Aorta (tissue), 5 donors: ENCODE measurements around the gene FBXW5. TPM values are rescaled to one million over a fixed set of nuclear protein-coding genes. Genes with fewer than 3 reads are reported as not detected.

Experiments used
- ATAC-seq: fragments of 200-7000 bp; cut with Tn5 transposase; one replicate; pipeline ENCODE4 v1.9.1; 2022; ENCODE audit warnings: moderate library complexity; ENCODE audit not compliant: low FRiP score
- DNase-seq, 2 donors: peaks; one replicate each; pipeline ENCODE4 v3.0.0-alpha.2; 2020
- H3K27ac ChIP-seq, 2 donors: one replicate each; pipeline ENCODE4 v1.5.1; 2013; ENCODE audit warnings: low read length in 2 of 2, mild to moderate bottlenecking in 2 of 2, moderate library complexity in 2 of 2, control low read depth in 1 of 2, inconsistent platforms in 1 of 2, low read depth in 1 of 2
- H3K27me3 ChIP-seq, 2 donors: one replicate each; pipeline ENCODE4 v1.6.1; 2013; ENCODE audit warnings: control low read depth in 1 of 2, low read length in 1 of 2, mild to moderate bottlenecking in 1 of 2, moderate library complexity in 1 of 2; ENCODE audit not compliant: insufficient read depth in 2 of 2, control insufficient read depth in 1 of 2
- H3K36me3 ChIP-seq, 2 donors: one replicate each; pipeline ENCODE4 v1.6.1; 2013; ENCODE audit warnings: control low read depth in 1 of 2, low read length in 1 of 2, mild to moderate bottlenecking in 1 of 2; ENCODE audit not compliant: insufficient read depth in 2 of 2, control insufficient read depth in 1 of 2
- H3K4me1 ChIP-seq, 2 donors: one replicate each; pipeline ENCODE4 v1.6.1; 2013; ENCODE audit warnings: low read length in 2 of 2, control low read depth in 1 of 2, mild to moderate bottlenecking in 1 of 2, moderate library complexity in 1 of 2; ENCODE audit not compliant: insufficient read depth in 2 of 2, control insufficient read depth in 1 of 2
- H3K4me3 ChIP-seq, 2 donors: one replicate each; pipeline ENCODE4 v1.5.1; 2013; ENCODE audit warnings: low read length in 2 of 2, control low read depth in 1 of 2, mild to moderate bottlenecking in 1 of 2
- H3K9me3 ChIP-seq: one replicate; pipeline ENCODE4 v1.6.1; 2013; ENCODE audit warnings: mild to moderate bottlenecking, low read length; ENCODE audit not compliant: control insufficient read depth
- WGBS, 2 donors: extraction: QIAGEN DNeasy Blood & Tissue Kit; methylation state at CpG; one replicate each; pipeline ENCODE4 v1.1.7; 2013; 5-methylcytosine and 5-hydroxymethylcytosine counted together
- intact Hi-C, 2 donors: fragments of 100-400 bp; cut with DNase I; formaldehyde crosslinking; loops; one replicate each; pipeline versions ENCODE4 v1.14.2 to v1.15.0; 2022
- polyA plus RNA-seq, 2 donors: library from polyadenylated mRNA; stranded (reverse); fragments of 200-250 nt; gene quantifications; one replicate each; pipeline ENCODE4 v1.2.3, GENCODE V29; 2013
- total RNA-seq, 2 donors: library from RNA; stranded (reverse); fragmentation: NEBNext Ultra II Directional; extraction: Animal tissue kit (Norgen Biotek cat#: 25700); gene quantifications; one replicate each; pipeline ENCODE4 v1.2.1, GENCODE V29; 2021
- donor health status: healthy with polysubstance abuse.
- donor health status: Bipolar disorder and iron deficiency.
- donor health status: DM: no; HTN: no; CAD: no.
- donor health status: DM: no; HTN: no; CAD: no.
- donor health status: DM: yes; HTN: yes; CAD: no.

FBXW5 gene
- total and polyA plus RNA-seq, 4 donors: 92.5 to 191 (median 109) TPM

GRCh38 chr9:136949817-136950655 lies 5.5 kb upstream of the FBXW5 start:
- Histone ChIP-seq H3K27ac (peak overlapping the region in 1 of 2 donors; percentile 41), H3K9me3 (no peaks in the 10 kb centered on the region), H3K27me3 (no peaks in the 10 kb centered on the region), H3K36me3 (no peaks in the 10 kb centered on the region), H3K4me3 (peak overlapping the region; percentile 21 to 41), H3K4me1 (no peaks in the 10 kb centered on the region)
- 1% methylated on average over 54 to 63 of the region's 63 CpGs for WGBS, 2 donors
- ATAC-seq (peak; percentile 90), DNase-seq (peak; percentile 96 to 98)
- intact Hi-C loops: loop anchor here (5.0 to 10.0 kb wide), 4 partner anchors 42 to 165 kb away; partner anchors contain the start of genes FUT7 (in 2 of the 2), TRAF2 (in 2 of the 2) and PAXX (in 1 of the 2)

DNA sequence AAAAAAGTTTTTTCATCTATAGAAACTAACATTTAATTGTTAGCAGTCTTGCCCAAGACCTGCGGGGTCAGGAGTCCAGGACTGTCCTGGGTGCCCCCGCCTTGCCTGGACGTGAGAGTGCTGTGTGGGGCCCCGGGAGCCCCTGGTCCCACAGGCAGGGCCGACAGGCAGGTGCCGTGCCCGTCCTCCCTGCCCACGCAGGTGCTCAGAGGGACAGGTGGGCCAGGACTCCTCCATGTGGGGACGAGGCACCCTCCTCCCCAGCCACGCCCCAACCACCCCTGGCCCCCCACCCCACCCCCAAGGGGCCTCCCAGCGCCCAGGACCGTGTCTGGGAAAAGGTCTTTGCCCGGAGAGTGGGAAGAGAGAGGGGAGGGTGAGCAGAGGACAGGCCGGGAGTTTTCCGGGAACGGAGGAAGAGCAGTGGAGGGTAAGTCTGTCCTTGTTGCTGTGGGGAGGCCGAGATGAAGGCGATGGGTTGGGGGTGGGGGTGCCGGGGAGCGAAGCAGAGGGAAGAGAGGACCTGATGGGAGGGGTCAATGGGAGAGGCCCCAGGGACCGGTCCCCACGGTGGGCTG lies 4.8 kb upstream of the FBXW5 start:
- no peaks in the 10 kb centered on the region for H3K27me3 ChIP-seq
- WGBS, 2 donors: 18 to 24% methylated on average over 19 to 22 of the region's 22 CpGs
- intact Hi-C loops: loop anchor here (5.0 to 10.0 kb wide), 4 partner anchors 43 to 165 kb away; partner anchors contain the start of genes TRAF2 (in 2 of the 2), FUT7 (in 1 of the 2) and PAXX (in 1 of the 2)
- no peaks in the 10 kb centered on the region for H3K9me3 ChIP-seq
- no peak for ATAC-seq
- no peak overlapping the region for H3K27ac ChIP-seq
- H3K36me3 ChIP-seq: no peaks in the 10 kb centered on the region
- no peaks in the 10 kb centered on the region for H3K4me1 ChIP-seq
- no peak for DNase-seq
- peak overlapping the region; percentile 21 to 41 for H3K4me3 ChIP-seq

GRCh38 chr9:136947955-136948510 lies 3.5 kb upstream of the FBXW5 start:
- no peaks in the 10 kb centered on the region for H3K27me3 ChIP-seq
- intact Hi-C loops: loop anchor here (5.0 to 10.0 kb wide), 4 partner anchors 44 to 163 kb away; partner anchors contain the start of genes TRAF2 (in 2 of the 2), FUT7 (in 1 of the 2) and PAXX (in 1 of the 2)
- ATAC-seq: no peak
- WGBS, 2 donors: 35 to 42% methylated on average over 15 of the region's 15 CpGs
- no peak overlapping the region for H3K27ac ChIP-seq
- no peaks in the 10 kb centered on the region for H3K4me1 ChIP-seq
- no peaks in the 10 kb centered on the region for H3K36me3 ChIP-seq
- H3K9me3 ChIP-seq: no peaks in the 10 kb centered on the region
- no peak overlapping the region for H3K4me3 ChIP-seq
- DNase-seq: peak in 1 of 2 donors; percentile 72

GRCh38 chr9:136947028-136947891 lies 2.7 kb upstream of the FBXW5 start:
- Histone ChIP-seq H3K9me3 (no peaks in the 10 kb centered on the region), H3K27me3 (no peaks in the 10 kb centered on the region), H3K36me3 (no peaks in the 10 kb centered on the region), H3K4me3 (no peak overlapping the region), H3K27ac (no peak overlapping the region), H3K4me1 (no peaks in the 10 kb centered on the region)
- DNase-seq (peak in 1 of 2 donors; percentile 49), ATAC-seq (no peak)
- intact Hi-C loops: loop anchor here (5.0 to 10.0 kb wide), 4 partner anchors 45 to 162 kb away; partner anchors contain the start of genes TRAF2 (in 2 of the 2), FUT7 (in 1 of the 2) and PAXX (in 1 of the 2)
- WGBS, 2 donors: 17 to 24% methylated on average over 26 of the region's 26 CpGs

DNA sequence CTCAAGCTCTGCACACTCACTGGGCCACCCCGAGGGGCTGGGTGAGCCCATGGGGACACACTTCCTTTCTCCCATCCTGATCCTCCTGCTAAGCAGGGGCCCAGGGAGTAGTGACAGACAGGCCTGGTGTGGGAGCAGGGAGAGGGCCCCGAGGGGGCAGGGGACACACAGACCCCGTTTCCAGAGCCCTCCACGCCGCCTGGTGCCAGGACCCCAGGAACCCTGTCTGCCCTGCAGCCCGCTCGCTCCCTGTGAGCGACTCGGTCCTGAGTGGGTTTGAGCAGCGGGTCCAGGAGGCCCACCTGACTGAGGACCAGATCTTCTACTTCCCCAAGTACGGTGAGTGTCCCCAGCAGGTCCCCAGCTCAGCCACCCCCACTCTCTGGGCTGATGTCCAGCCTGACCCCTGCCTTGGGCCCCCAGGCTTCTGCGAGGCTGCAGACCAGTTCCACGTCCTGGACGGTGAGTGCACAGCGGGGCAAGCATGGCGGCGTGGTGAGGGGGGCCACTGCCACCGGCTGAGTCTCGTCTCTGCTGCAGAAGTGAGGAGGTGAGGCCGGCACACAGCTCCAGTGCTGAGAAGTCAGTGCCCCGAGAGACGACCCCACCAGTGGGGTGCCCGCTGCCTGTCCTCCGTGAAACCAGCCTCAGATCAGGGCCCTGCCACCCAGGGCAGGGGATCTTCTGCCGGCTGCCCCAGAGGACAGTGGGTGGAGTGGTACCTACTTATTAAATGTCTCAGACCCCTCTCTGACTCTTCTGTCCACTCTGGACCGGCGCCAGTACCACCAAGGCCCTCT lies 1.9 kb upstream of the FBXW5 start:
- WGBS, 2 donors: 79 to 80% methylated on average over 27 of the region's 27 CpGs
- ATAC-seq (no peak), DNase-seq (peak in 1 of 2 donors; percentile 48)
- intact Hi-C loops: loop anchor here (5.0 to 10.0 kb wide), 4 partner anchors 46 to 162 kb away; partner anchors contain the start of genes TRAF2 (in 2 of the 2), FUT7 (in 1 of the 2) and PAXX (in 1 of the 2)
- Histone ChIP-seq H3K36me3 (peaks cover 0 to 2% of the 10 kb centered on the region in 2 donors), H3K27ac (no peak overlapping the region), H3K4me3 (no peak overlapping the region), H3K4me1 (no peaks in the 10 kb centered on the region), H3K9me3 (no peaks in the 10 kb centered on the region), H3K27me3 (no peaks in the 10 kb centered on the region)

DNA sequence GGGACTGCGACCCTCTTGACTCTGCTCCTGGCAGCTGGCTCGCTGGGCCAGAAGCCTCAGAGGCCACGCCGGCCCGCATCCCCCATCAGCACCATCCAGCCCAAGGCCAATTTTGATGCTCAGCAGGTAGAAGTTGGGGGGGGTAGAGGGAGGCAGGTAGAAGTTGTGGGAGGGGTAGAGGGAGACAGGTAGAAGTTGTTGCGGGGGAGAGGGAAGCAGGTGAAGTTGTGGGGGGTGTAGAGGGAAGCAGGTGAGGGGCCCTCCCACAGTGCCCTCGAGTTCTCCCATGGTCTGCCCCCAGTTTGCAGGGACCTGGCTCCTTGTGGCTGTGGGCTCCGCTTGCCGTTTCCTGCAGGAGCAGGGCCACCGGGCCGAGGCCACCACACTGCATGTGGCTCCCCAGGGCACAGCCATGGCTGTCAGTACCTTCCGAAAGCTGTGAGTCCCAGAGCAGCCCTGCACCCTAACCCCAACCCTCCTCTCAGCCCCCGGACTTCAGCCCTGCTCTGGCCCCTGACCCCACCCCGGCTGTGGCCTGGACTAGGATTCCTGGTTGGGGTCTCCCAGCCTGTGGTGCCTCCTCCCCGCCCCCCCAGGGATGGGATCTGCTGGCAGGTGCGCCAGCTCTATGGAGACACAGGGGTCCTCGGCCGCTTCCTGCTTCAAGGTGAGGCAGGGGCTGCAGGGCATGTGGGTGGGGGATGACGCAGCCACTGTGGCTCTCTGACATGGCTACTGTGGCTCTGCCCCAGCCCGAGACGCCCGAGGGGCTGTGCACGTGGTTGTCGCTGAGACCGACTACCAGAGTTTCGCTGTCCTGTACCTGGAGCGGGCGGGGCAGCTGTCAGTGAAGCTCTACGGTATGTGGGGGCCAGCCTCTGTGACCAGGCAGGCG lies 1.0 kb upstream of the FBXW5 start:
- no peak overlapping the region for H3K27ac ChIP-seq
- DNase-seq (peak in 1 of 2 donors; percentile 51), ATAC-seq (no peak)
- no peaks in the 10 kb centered on the region for H3K9me3 ChIP-seq
- H3K4me1 ChIP-seq: no peaks in the 10 kb centered on the region
- H3K36me3 ChIP-seq: peaks cover 0 to 8% of the 10 kb centered on the region in 2 donors
- H3K27me3 ChIP-seq: no peaks in the 10 kb centered on the region
- intact Hi-C loops: loop anchor here (2.0 to 10.0 kb wide), 5 partner anchors 47 to 161 kb away; partner anchors contain the start of genes TRAF2 (in 2 of the 2), AJM1 (in 1 of the 2), FUT7 (in 1 of the 2) and PAXX (in 1 of the 2)
- WGBS, 2 donors: 87 to 90% methylated on average over 30 of the region's 30 CpGs
- no peak overlapping the region for H3K4me3 ChIP-seq

DNA sequence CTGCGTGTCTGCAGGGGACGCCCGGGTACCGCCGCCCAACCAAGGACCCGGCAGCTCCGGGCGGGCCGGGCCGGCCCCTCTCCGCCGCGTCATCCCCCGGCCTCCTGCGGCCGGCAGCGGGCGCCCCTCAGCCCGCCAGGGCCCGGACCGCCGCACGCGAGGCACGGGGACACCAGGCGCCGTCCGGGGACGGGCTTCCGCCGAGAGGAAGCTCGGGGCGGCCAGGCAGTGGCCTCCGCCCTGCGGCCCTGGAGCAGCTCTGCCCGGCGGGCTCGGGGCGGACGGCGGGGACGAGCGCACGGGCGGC lies 373 bp downstream of the FBXW5 start:
- intact Hi-C loops: loop anchor here (2.0 to 10.0 kb wide), 5 partner anchors 59 to 159 kb away; partner anchors contain the start of genes TRAF2 (in 2 of the 2), AJM1 (in 1 of the 2), MAMDC4 (in 1 of the 2) and TMEM141 (in 1 of the 2)

More for the DNA sequence above, 373 bp downstream of the FBXW5 start:
- peak in 1 of 2 donors; percentile 86 for DNase-seq
- 0% methylated on average over 40 to 45 of the region's 45 CpGs for WGBS, 2 donors
- no peaks in the 10 kb centered on the region for H3K27me3 ChIP-seq
- H3K27ac ChIP-seq: peak overlapping the region in 1 of 2 donors; percentile 14
- H3K4me1 ChIP-seq: no peaks in the 10 kb centered on the region
- ATAC-seq: peak; percentile 19
- peak overlapping the region; percentile 72 to 76 for H3K4me3 ChIP-seq
- no peaks in the 10 kb centered on the region for H3K9me3 ChIP-seq
- H3K36me3 ChIP-seq: peaks cover 0 to 11% of the 10 kb centered on the region in 2 donors
